ENCODE measurements around the gene CSPG5.
A peak's percentile ranks its signal among the peaks of the same experiment; 100 is the strongest.

CSPG5 gene

GRCh38 chr3:47578691-47579632, at the start of gene CSPG5:
TSS of gene CSPG5 (minus strand) at chr3:47578865. CDS start at chr3:47578693, 172 bp downstream.
- peak within 1 kb of the TSS; percentile 40 for H3K4me3 ChIP-seq (replicated peaks; ENCODE audit: low read depth, low read length)
- no peak for DNase-seq (ENCODE audit: extremely low read depth, low read depth)
- TF ChIP-seq CTCF (IDR thresholded peaks at IDR 0.05; ENCODE audit: low read depth, low read length, missing control alignments): no peak

GRCh38 chr3:47628426-47628825, 49.8 kb upstream of the CSPG5 start:
- no peak for DNase-seq (ENCODE audit: extremely low read depth, low read depth)
- no peak for TF ChIP-seq CTCF (IDR thresholded peaks at IDR 0.05; ENCODE audit: low read depth, low read length, missing control alignments)
- no peak overlapping the region for H3K4me3 ChIP-seq (replicated peaks; ENCODE audit: low read depth, low read length)

- no peak overlapping the region for H3K4me3 ChIP-seq (replicated peaks; ENCODE audit: low read depth, low read length)
- DNase-seq (ENCODE audit: extremely low read depth, low read depth): no peak
- no peak for TF ChIP-seq CTCF (IDR thresholded peaks at IDR 0.05; ENCODE audit: low read depth, low read length, missing control alignments)
Measured at GRCh38 chr3:47622671-47623461, 44.2 kb upstream of the CSPG5 start.

GRCh38 chr3:47617086-47618010, 38.7 kb upstream of the CSPG5 start:
- TF ChIP-seq CTCF (IDR thresholded peaks at IDR 0.05; ENCODE audit: low read depth, low read length, missing control alignments): no peak
- no peak overlapping the region for H3K4me3 ChIP-seq (replicated peaks; ENCODE audit: low read depth, low read length)
- DNase-seq (ENCODE audit: extremely low read depth, low read depth): no peak

- TF ChIP-seq CTCF (IDR thresholded peaks at IDR 0.05; ENCODE audit: low read depth, low read length, missing control alignments): no peak
- DNase-seq (ENCODE audit: extremely low read depth, low read depth): no peak
- H3K4me3 ChIP-seq (replicated peaks; ENCODE audit: low read depth, low read length): no peak overlapping the region
Measured at GRCh38 chr3:47614788-47615187, 36.1 kb upstream of the CSPG5 start.

GRCh38 chr3:47613722-47614121, 35.1 kb upstream of the CSPG5 start:
- no peak overlapping the region for H3K4me3 ChIP-seq (replicated peaks; ENCODE audit: low read depth, low read length)
- TF ChIP-seq CTCF (IDR thresholded peaks at IDR 0.05; ENCODE audit: low read depth, low read length, missing control alignments): no peak
- DNase-seq (ENCODE audit: extremely low read depth, low read depth): no peak

Measured in HFF-Myc (cell line).